GM12892 (cell line): ENCODE results near the gene SF3A2.

Experiments
- POLR2A ChIP-seq: IDR thresholded peaks from 2 replicates; pipeline ENCODE4 v1.6.1; 2011; ENCODE audit warnings: low read depth, low read length, control low read depth
- POLR2AphosphoS5 ChIP-seq: IDR thresholded peaks from 2 replicates; pipeline ENCODE4 v1.6.1; 2011; ENCODE audit warnings: low read depth, low read length, control low read depth

DNA sequence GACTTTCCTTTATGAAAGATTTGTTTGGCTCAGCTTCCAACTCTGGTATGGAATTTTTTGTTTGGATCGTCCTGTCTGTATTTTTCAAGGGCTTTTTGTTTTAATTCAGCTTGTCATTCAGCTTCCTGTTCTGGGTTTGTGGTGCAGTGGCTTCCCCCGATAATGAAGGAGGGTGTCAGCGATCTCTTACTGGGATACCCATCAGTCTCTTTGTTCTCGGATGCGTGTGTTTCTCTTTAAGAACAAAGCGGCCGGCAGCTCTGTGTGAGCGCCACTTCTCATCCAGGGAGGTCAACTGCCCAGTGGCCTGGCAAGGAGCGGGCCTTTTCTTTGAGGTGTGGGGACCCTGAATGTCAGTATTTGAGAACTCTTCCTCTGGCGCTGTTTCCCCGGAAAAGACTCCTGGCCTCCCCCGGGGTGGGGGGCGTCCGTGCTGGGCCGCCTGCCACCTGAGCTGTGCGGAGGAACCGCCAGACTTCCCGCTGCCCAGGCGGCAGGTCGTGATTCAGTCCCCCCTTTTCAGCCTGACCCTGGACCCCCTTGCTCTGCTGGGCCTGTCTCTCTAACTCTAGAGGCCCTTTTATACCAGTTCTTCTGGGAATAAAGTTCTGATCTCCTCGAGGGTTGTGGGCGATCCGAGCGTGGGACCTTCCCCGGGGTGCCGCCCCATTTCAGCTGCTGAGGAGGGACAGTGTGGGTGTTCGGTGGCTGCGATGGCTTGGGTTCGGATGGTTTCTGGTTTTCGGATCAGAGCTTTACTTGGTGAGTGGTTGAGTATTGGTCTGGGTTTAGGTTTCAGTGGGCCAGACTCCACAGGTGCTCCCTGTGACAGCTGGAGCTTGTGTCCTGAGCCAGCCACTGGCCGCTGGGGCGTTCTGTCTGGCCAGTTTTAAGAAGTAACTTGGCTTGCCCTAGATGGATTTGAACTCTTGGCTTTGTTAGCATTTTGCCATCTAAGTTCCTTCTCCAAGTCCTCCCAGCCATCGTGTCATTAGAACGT lies 3.4 kb downstream of the SF3A2 start:
- TF ChIP-seq POLR2A (no peak), POLR2AphosphoS5 (no peak)
